Ovary (tissue), 3 donors: ENCODE measurements around the gene BTBD9.

ENCODE experiments used
- CTCF ChIP-seq, 3 donors: fragments of 450-650 bp in 2 of 3; fragments of 200-600 bp in 1 of 3; IDR thresholded peaks; one replicate each; pipeline versions ENCODE4 v1.5.1 to v1.8.0; 2016 to 2022; ENCODE audit warnings: antibody characterized with exemption in 3 of 3, mild to moderate bottlenecking in 1 of 3
- EP300 ChIP-seq: sonication (generic); formaldehyde crosslinking; IDR thresholded peaks from one replicate; pipeline ENCODE4 v1.6.1; 2017; ENCODE audit warnings: antibody characterized with exemption
- POLR2A ChIP-seq: fragments of 450-650 bp; IDR thresholded peaks from one replicate; pipeline ENCODE4 v1.6.1; 2017; ENCODE audit warnings: antibody characterized with exemption, mild to moderate bottlenecking, moderate library complexity
- donor health status: DM: no; HTN: no; CAD: no.

GRCh38 chr6:38631186-38631783, 8.4 kb downstream of the BTBD9 start:
- TF ChIP-seq CTCF (IDR thresholded peaks at IDR 0.05) (no peak), POLR2A (no peak), EP300 (no peak)
